Motor neuron (in vitro differentiated cells): ENCODE data around the gene MIER3. TPM values are rescaled to one million over a fixed set of nuclear protein-coding genes. Genes with fewer than 3 reads are reported as not detected.
A peak's percentile ranks its signal among the peaks of the same experiment; 100 is the strongest.
"Not testable (repeated sequence)": the region's sequence is repeated elsewhere in the genome, so short reads cannot be mapped to it uniquely, and the experiment has no call there.

Source experiments
- ATAC-seq, 8 experiments: fragments of 200-7000 bp; cut with Tn5 transposase; replicated peaks in 6 of 8; 2 replicates each; pipeline ENCODE4 v1.8.0; 2021; ENCODE audit warnings: mild to moderate bottlenecking in 8 of 8, moderate library complexity in 8 of 8
- H3K27ac ChIP-seq, 2 donors: fragments of 250-450 bp; sonication (Bioruptor Pico); 2 replicates each; pipeline ENCODE4 v1.9.0; 2021; ENCODE audit warnings: antibody characterized with exemption in 2 of 2, mild to moderate bottlenecking in 2 of 2, moderate library complexity in 1 of 2
- H3K4me1 ChIP-seq, 2 donors: fragments of 250-450 bp; sonication (Bioruptor Pico); replicated peaks in 1 of 2; 2 replicates each; pipeline ENCODE4 v1.6.1; 2021; ENCODE audit warnings: antibody characterized with exemption in 2 of 2, mild to moderate bottlenecking in 2 of 2, moderate library complexity in 1 of 2
- H3K4me3 ChIP-seq, 5 donors: fragments of 250-450 bp; sonication (Bioruptor Pico); 2 replicates each; pipeline ENCODE4 v1.9.0; 2021; ENCODE audit warnings: antibody characterized with exemption in 5 of 5, mild to moderate bottlenecking in 5 of 5, moderate library complexity in 4 of 5
- WGBS, 10 experiments: fragments of 450-650 bp; shearing (Covaris generic); methylation state at CpG; one replicate each; pipeline ENCODE4 v1.0.0; 2022; 5-methylcytosine and 5-hydroxymethylcytosine counted together
- in situ Hi-C, 9 experiments: fragments of 400-800 bp; cut with MboI; loops; one replicate each; pipeline ENCODE4 v1.15.0; 2021; ENCODE audit warnings: low sequenced_read_pairs in 9 of 9, low pct_unique_long_range_greater_than_20kb in 2 of 9; ENCODE audit not compliant: unreplicated experiment in 9 of 9
- total RNA-seq, 8 experiments: library from RNA; unstranded; fragments of 300-600 nt; gene quantifications; 2 replicates each; pipeline versions ENCODE4 v1.2.3 to v1.2.4, GENCODE V29; 2022

MIER3 gene
- total RNA-seq, 8 experiments from 2014 or later, result 17.3 to 24.5 (median 22.0) TPM

DNA sequence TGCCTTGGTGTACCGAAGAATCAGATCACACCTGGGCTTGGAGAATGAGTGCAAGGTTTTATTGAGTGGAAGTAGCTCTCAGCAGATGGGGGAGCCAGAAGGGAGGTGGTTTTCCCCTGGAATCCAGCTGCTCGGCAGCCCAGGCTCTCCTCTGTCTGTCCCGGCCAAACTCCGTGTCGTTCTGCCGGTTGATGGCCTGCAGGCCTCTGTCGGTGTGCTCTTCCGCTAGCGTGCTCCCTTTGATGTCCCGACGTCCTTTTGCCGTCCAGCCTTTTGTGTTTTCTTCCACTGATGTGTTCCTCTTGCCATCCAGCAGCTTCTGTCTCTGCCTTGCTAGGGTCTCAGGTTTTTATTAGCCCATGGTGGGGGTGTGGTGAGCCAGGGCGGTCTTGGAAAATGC lies 28.0 kb upstream of the MIER3 start:
- in situ Hi-C loops, result no loop called here

DNA sequence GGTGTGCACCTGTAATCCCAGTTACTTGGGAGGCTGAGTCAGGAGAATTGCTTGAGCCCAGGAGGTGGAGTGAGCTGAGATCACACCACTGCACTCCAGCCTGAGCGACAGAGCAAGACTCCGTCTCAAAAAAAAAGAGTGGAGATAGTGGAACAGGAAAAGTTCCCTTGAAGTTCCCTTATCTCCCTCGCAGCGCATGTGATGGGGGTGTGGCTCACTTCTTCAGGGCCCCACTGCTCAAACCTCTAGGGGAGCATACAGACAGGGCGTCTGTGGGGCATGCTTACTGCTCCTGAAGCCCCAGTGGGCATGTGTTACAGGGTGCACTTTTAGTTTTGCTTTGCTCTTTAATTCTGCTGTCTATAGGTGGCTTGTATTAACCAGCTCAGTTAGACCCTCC lies 27.6 kb upstream of the MIER3 start:
- WGBS, 10 experiments, result 67 to 93% (median 80%) methylated on average over 1 to 2 of the region's 5 CpGs; no CpG with 5 or more reads in 6 of the 10 experiments
- peaks cover 0 to 12% of the 10 kb centered on the region in 2 donors for H3K4me1 ChIP-seq
- in situ Hi-C loops, ATAC-seq, H3K27ac ChIP-seq, H3K4me3 ChIP-seq: not testable (repeated sequence)

More for the DNA sequence above, 28.0 kb upstream of the MIER3 start:
- WGBS, 10 experiments, result 34 to 87% (median 59%) methylated on average over 1 to 6 of the region's 13 CpGs; no CpG with 5 or more reads in 4 of the 10 experiments
- Histone ChIP-seq H3K4me1 (peaks cover 0 to 12% of the 10 kb centered on the region in 2 donors), H3K27ac (no peak overlapping the region), H3K4me3 (no peak overlapping the region)
- ATAC-seq, result no peak

DNA sequence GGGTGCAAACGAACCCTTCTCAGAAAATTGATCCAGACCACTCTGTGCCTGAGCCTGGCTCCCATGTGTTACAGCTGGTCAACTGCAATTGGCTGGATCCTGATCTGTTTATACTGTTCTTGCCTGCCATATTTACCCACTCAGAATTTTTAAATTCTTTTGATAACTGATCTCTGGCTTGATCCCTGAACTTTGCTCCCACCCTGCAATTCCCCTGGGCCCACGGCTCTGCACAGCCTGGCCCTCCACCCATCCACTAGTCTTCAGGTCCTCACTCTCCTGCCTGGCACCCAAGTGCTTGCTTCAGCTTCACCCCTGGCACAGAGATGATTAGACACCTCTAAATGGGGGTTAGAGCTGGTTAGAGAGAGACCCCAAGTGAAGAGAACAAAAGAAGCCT lies 25.9 kb upstream of the MIER3 start:
- in situ Hi-C loops, result no loop called here
- 0 to 90% (median 57%) methylated on average over 1 to 2 of the region's 2 CpGs; no CpG with 5 or more reads in 5 of the 10 experiments for WGBS, 10 experiments
- H3K27ac ChIP-seq, result no peak overlapping the region
- H3K4me1 ChIP-seq, result peaks cover 0 to 12% of the 10 kb centered on the region in 2 donors
- ATAC-seq, result no peak
- no peak overlapping the region for H3K4me3 ChIP-seq

DNA sequence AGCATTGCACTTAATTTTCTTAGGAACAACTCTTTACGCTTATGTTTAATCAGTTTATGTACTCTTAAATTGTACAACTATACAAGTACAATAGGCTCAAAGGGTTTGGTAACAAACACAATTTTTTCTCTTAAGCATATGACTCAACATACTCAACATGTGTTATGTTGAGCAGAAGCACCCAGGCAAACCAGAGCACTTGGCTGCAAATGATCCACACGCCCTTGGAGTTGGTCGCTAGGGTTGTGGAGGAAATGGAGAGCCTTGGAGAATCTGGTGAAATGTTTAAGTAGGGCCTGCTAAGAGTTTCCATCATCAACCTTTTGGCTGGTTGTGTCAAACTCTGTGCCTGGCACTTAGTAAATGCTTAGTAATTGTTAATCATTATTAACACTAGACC lies 25.1 kb upstream of the MIER3 start:
- Histone ChIP-seq H3K4me3 (no peak overlapping the region), H3K4me1 (peaks cover 0 to 11% of the 10 kb centered on the region in 2 donors), H3K27ac (no peak overlapping the region)
- in situ Hi-C loops, result no loop called here
- peak in 2 of 8 experiments; percentile 85 to 95 for ATAC-seq
- 13 to 100% (median 97%) methylated on average over 1 to 3 of the region's 3 CpGs; no CpG with 5 or more reads in 1 of the 10 experiments for WGBS, 10 experiments

- Histone ChIP-seq H3K27ac (no peak overlapping the region), H3K4me1 (no peaks in the 10 kb centered on the region), H3K4me3 (no peak overlapping the region)
- WGBS, 10 experiments, result 0 to 90% (median 80%) methylated on average over 1 to 2 of the region's 2 CpGs; no CpG with 5 or more reads in 5 of the 10 experiments
- in situ Hi-C loops, result loop anchor here in 1 of 9 experiments (25.0 kb wide), 1 partner anchor 188 kb away; the partner anchor contains the start of gene GPBP1
- ATAC-seq, result no peak
Observed at GRCh38 chr5:56974241-56974640, 22.3 kb upstream of the MIER3 start.

- no peaks in the 10 kb centered on the region for H3K4me1 ChIP-seq
- peak in 6 of 8 experiments; percentile 25 to 87 (median 75) for ATAC-seq
- H3K4me3 ChIP-seq, result no peak overlapping the region
- in situ Hi-C loops, result loop anchor here in 1 of 9 experiments (25.0 kb wide), 1 partner anchor 189 kb away; the partner anchor contains the start of gene GPBP1
- 20 to 80% (median 50%) methylated on average over 1 to 5 of the region's 6 CpGs; no CpG with 5 or more reads in 4 of the 10 experiments for WGBS, 10 experiments
- H3K27ac ChIP-seq, result no peak overlapping the region
Observed at GRCh38 chr5:56973473-56973872, 21.6 kb upstream of the MIER3 start.

GRCh38 chr5:56971275-56971674 lies 19.4 kb upstream of the MIER3 start:
- ATAC-seq, result no peak
- no peak overlapping the region for H3K4me3 ChIP-seq
- in situ Hi-C loops, result loop anchor here in 1 of 9 experiments (25.0 kb wide), 1 partner anchor 191 kb away; the partner anchor contains the start of gene GPBP1
- no peak overlapping the region for H3K27ac ChIP-seq
- WGBS, 10 experiments, result 0 to 83% (median 45%) methylated on average over 1 to 3 of the region's 3 CpGs
- H3K4me1 ChIP-seq, result no peaks in the 10 kb centered on the region

GRCh38 chr5:56964173-56964572 lies 12.2 kb upstream of the MIER3 start:
- WGBS, 10 experiments, result 20 to 100% (median 79%) methylated on average over 1 to 2 of the region's 2 CpGs; no CpG with 5 or more reads in 1 of the 10 experiments
- Histone ChIP-seq H3K4me1 (no peaks in the 10 kb centered on the region), H3K4me3 (no peak overlapping the region), H3K27ac (no peak overlapping the region)
- ATAC-seq, result peak in 1 of 8 experiments; percentile 53
- in situ Hi-C loops, result loop anchor here in 1 of 9 experiments (25.0 kb wide), 1 partner anchor 198 kb away; the partner anchor contains the start of gene GPBP1

- no peak overlapping the region for H3K27ac ChIP-seq
- no peak for ATAC-seq
- H3K4me1 ChIP-seq, result no peaks in the 10 kb centered on the region
- H3K4me3 ChIP-seq, result no peak overlapping the region
- in situ Hi-C loops, result loop anchor here in 1 of 9 experiments (25.0 kb wide), 1 partner anchor 199 kb away; the partner anchor contains the start of gene GPBP1
- 3 to 93% (median 56%) methylated on average over 1 to 5 of the region's 5 CpGs for WGBS, 10 experiments
Observed at GRCh38 chr5:56963246-56963645, 11.3 kb upstream of the MIER3 start.

DNA sequence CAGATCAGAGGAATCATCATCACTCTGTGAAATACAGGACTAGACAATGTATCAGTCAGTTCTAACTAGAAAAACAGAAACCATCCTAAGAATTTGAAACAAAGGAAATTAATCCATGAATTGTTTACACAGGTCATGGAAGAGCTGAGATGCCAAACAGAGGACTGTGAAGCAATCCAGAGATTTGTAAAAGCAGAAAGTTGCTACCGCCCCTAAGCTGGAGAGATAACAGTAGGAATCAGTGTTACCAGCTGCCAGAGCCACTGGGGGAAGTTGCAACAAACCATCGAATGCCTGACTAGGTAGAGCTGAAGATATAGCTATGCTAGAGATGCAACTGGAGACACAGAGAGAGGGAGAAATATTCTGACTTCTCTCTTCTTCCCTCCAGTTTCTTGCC lies 10.4 kb upstream of the MIER3 start:
- no peaks in the 10 kb centered on the region for H3K4me1 ChIP-seq
- 33 to 93% (median 80%) methylated on average over 1 to 2 of the region's 2 CpGs; no CpG with 5 or more reads in 2 of the 10 experiments for WGBS, 10 experiments
- H3K4me3 ChIP-seq, result no peak overlapping the region
- ATAC-seq, result no peak
- in situ Hi-C loops, result loop anchor here in 1 of 9 experiments (25.0 kb wide), 1 partner anchor 200 kb away; the partner anchor contains the start of gene GPBP1
- no peak overlapping the region for H3K27ac ChIP-seq

DNA sequence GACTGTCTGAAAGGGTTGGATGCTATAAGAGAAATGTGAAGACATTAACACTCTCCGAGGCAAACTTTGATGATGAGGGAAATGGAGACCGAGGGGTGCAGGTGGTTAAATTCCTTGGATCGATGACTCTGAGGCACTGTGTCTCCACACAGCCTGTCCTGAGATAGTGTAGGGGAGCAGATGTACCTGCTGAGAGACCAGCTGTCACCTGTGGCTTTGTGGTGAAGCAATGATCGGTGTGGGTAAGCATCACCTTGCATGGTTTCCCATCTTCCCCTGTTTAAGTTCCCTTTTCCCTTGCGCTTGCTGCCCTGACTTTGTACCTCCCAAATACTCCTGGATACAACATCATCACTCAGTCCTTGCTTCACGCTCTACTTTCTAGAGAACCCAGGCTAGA lies 9.8 kb upstream of the MIER3 start:
- H3K27ac ChIP-seq, result no peak overlapping the region
- ATAC-seq, result no peak
- no peaks in the 10 kb centered on the region for H3K4me1 ChIP-seq
- in situ Hi-C loops, result loop anchor here in 1 of 9 experiments (25.0 kb wide), 1 partner anchor 201 kb away; the partner anchor contains the start of gene GPBP1
- 50 to 100% (median 80%) methylated on average over 1 to 5 of the region's 6 CpGs; no CpG with 5 or more reads in 1 of the 10 experiments for WGBS, 10 experiments
- H3K4me3 ChIP-seq, result no peak overlapping the region

GRCh38 chr5:56959326-56959725 lies 7.4 kb upstream of the MIER3 start:
- Histone ChIP-seq H3K4me3 (no peak overlapping the region), H3K27ac (no peak overlapping the region), H3K4me1 (no peaks in the 10 kb centered on the region)
- in situ Hi-C loops, result loop anchor here in 1 of 9 experiments (25.0 kb wide), 1 partner anchor 203 kb away; the partner anchor contains the start of gene GPBP1
- 0 to 100% (median 82%) methylated on average over 1 to 4 of the region's 4 CpGs; no CpG with 5 or more reads in 1 of the 10 experiments for WGBS, 10 experiments
- ATAC-seq, result no peak

DNA sequence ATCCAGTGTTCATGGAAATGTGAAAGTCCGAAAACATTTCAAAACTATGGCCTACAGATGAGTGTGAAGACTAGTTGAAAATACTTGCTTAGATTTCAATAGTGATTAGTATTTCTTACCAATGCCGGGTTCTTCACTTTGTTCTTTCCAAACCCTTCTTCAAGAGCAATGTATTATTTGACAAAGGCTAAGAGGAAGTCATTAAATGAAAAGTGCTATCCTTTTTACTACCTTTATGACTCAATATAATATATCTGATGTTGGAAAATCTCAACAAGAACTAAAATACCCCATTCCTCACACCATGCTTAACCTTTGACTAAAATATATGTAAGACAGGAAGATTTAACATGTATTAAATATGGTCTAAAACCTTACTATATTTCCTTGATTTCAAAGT lies 6.7 kb upstream of the MIER3 start:
- in situ Hi-C loops, result loop anchor here in 1 of 9 experiments (25.0 kb wide), 1 partner anchor 204 kb away; the partner anchor contains the start of gene GPBP1
- H3K4me1 ChIP-seq, result no peaks in the 10 kb centered on the region
- no peak overlapping the region for H3K27ac ChIP-seq
- 33 to 100% (median 78%) methylated on average over 1 to 2 of the region's 2 CpGs; no CpG with 5 or more reads in 1 of the 10 experiments for WGBS, 10 experiments
- ATAC-seq, result no peak
- H3K4me3 ChIP-seq, result no peak overlapping the region
